ENCODE measurements around the gene PLEKHG3.

Gene PLEKHG3

DNA sequence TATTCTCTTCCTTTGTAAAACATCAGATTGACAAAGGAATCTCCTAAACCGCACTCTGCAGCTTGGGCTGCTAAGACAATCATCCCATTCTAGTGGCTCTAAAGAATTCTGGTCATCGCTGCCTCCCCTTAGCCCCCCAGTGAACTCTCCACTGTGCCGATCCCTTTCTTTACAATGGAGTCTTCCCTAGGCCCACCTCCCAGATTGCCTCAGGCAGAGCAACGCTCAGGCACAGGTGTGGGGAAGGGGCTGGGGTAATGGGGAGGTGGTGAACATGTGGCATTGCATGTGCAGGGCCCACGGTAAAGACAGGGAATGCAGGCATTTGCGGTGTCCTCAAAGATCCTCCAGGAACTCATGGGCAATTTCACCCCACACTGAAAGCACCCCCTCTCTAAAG, 86.3 kb downstream of the PLEKHG3 start:
- DNase-seq = no peak

DNA sequence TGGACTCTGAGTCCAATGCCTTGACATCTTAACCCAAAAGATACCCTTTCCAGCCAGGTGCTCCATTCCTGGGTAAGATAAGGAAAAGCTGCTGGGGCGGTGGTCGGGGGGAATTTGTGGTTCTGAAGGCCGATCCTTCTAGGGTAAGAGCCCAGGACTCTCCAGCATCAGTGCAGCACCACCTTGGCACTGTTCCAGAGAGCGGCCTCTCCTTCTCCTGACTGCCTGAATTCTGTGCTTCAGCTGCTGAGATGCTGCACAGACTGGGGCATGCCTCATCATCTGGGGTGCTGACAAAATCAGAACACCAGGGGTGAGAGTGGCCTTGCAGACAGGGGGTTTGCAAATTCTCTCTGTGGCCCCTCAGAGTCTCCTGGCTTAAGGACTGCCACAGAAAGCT, 88.0 kb downstream of the PLEKHG3 start:
- DNase-seq = no peak

- no peak for DNase-seq
Measured at GRCh38 chr14:64792871-64793560, 88.8 kb downstream of the PLEKHG3 start.

GRCh38 chr14:64795211-64795610, 91.0 kb downstream of the PLEKHG3 start:
- DNase-seq = no peak

- DNase-seq = no peak
Measured at GRCh38 chr14:64795921-64796320, 91.7 kb downstream of the PLEKHG3 start.

GRCh38 chr14:64796369-64796768, 92.1 kb downstream of the PLEKHG3 start:
- DNase-seq = no peak

DNA sequence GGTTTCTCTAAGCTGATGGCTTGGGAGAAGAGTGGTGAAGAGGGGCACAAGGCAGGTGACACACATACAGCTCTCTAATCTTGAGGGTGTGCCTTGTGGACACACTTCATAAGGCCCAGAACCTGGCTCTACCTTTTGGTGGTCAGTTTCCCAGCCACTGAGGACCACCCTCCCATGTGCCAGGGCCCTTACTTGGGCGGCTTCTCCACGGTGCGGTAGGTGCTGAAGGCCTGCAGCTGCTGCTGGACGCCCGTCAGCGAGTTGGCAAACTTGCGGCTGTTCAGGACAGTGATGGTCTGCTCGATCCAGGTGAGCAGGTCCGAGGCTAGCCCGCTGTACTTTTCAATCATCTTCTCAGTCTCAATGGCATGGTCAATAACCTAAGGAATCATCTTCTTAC, 95.3 kb downstream of the PLEKHG3 start:
- no peak for DNase-seq

All from SHP77 treated with DMSO at 0.1 percent for 48 hours (cell line).